Parathyroid adenoma (tissue), 2 donors: ENCODE data around the gene ARMH3.

Source experiments
- H2AFZ ChIP-seq: fragments of 300-600 bp; sonication (generic); one replicate; pipeline ENCODE4 v1.7.0; 2017; ENCODE audit warnings: antibody characterized with exemption, mild to moderate bottlenecking
- H3K27ac ChIP-seq: fragments of 300-600 bp; sonication (generic); one replicate; pipeline ENCODE4 v1.7.0; 2017
- H3K27me3 ChIP-seq: fragments of 300-600 bp; sonication (generic); one replicate; pipeline ENCODE4 v1.7.0; 2017; ENCODE audit warnings: low read length; ENCODE audit not compliant: control insufficient read depth, insufficient read depth
- H3K36me3 ChIP-seq: fragments of 300-600 bp; sonication (generic); one replicate; pipeline ENCODE4 v1.7.0; 2017; ENCODE audit warnings: low read length; ENCODE audit not compliant: control insufficient read depth, insufficient read depth
- H3K4me1 ChIP-seq: fragments of 300-600 bp; sonication (generic); one replicate; pipeline ENCODE4 v1.7.0; 2017; ENCODE audit warnings: control low read depth
- H3K4me2 ChIP-seq: fragments of 300-600 bp; sonication (generic); one replicate; pipeline ENCODE4 v1.7.0; 2017; ENCODE audit warnings: low read length
- H3K4me3 ChIP-seq: fragments of 300-600 bp; sonication (generic); one replicate; pipeline ENCODE4 v1.7.0; 2017; ENCODE audit warnings: low read depth, low read length
- H3K79me2 ChIP-seq: fragments of 300-600 bp; sonication (generic); one replicate; pipeline ENCODE4 v1.7.0; 2017; ENCODE audit warnings: control low read depth
- H3K9ac ChIP-seq: fragments of 300-600 bp; sonication (generic); one replicate; pipeline ENCODE4 v1.7.0; 2017; ENCODE audit warnings: mild to moderate bottlenecking
- H3K9me3 ChIP-seq: fragments of 300-600 bp; sonication (generic); one replicate; pipeline ENCODE4 v1.7.0; 2017; ENCODE audit warnings: low read length; ENCODE audit not compliant: control insufficient read depth
- TF ChIP-seq, protein P1 (sequence below): fragments of 300-600 bp; sonication (generic); IDR thresholded peaks from one replicate; pipeline ENCODE4 v1.7.0; 2017; ENCODE audit warnings: antibody characterized with exemption, mild to moderate bottlenecking
- donor health status: primary hyperparathyroidism.

Gene ARMH3

DNA sequence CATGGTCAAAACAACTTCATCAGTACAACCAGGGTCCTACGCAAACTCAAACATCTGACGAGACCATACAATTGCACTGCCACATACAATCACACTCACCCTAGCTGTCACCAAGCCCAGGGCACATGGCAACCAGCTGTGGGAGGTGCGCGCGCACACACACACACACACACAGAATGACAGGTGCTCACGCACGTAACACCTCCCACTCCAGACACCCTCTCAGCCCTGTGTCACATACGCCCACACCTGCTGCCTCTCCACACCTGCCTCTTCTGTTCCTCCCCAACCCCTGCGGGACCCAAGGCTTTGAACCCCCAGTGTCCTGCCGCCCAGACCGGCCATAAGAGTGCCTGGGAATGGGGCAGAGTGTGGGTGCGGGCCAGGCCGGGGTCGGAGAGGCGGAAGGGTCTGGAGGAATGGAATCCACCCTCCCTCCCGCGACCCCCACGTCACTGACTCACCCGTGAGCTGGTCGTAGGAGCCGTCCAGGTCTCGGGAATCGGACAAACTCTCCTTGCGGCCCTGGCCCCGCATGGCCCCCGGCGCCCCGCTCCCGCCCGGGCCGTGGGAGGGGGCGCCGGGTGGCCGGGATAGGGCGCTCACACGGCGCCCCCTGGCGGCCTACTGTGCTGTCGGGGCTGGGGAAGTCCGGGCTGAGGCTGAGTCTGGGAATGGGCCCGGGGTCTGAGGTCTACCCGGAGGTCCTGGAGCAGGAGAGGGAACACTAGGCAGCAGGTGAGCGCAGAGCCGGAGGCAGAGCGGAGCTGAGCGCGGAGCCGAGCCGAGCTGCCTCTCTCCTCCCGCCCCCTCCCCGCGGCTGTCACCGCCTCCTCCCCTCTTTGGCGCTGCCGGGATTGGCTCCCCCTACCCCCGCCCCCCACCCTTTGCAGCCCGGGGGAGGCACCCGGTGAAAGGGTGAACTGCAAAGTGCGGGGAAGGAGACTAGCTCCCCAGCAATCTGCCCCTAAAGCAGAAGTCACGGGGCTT is 212.6 kb downstream of the ARMH3 start, which contains the start of gene KCNIP2:
TSS of gene KCNIP2 (minus strand) at position 769 of the 990 bp plus-strand sequence. CDS start at position 537, 232 bp downstream.
- Histone ChIP-seq H3K4me3 (no peak within 1 kb of the TSS), H3K79me2 (no peaks in the 10 kb centered on the region), H2AFZ (peak within 1 kb of the TSS; percentile 59), H3K4me2 (no peak within 1 kb of the TSS), H3K4me1 (peaks cover 5% of the 10 kb centered on the region), H3K9me3 (no peaks in the 10 kb centered on the region), H3K27me3 (no peaks in the 10 kb centered on the region), H3K36me3 (no peaks in the 10 kb centered on the region), H3K9ac (no peak within 1 kb of the TSS), H3K27ac (no peak within 1 kb of the TSS)
- TF ChIP-seq, protein P1, sequence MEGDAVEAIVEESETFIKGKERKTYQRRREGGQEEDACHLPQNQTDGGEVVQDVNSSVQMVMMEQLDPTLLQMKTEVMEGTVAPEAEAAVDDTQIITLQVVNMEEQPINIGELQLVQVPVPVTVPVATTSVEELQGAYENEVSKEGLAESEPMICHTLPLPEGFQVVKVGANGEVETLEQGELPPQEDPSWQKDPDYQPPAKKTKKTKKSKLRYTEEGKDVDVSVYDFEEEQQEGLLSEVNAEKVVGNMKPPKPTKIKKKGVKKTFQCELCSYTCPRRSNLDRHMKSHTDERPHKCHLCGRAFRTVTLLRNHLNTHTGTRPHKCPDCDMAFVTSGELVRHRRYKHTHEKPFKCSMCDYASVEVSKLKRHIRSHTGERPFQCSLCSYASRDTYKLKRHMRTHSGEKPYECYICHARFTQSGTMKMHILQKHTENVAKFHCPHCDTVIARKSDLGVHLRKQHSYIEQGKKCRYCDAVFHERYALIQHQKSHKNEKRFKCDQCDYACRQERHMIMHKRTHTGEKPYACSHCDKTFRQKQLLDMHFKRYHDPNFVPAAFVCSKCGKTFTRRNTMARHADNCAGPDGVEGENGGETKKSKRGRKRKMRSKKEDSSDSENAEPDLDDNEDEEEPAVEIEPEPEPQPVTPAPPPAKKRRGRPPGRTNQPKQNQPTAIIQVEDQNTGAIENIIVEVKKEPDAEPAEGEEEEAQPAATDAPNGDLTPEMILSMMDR: peak; percentile 59

GRCh38 chr10:101841826-101842225 is 214.1 kb downstream of the ARMH3 start:
- no peak overlapping the region for H3K27ac ChIP-seq
- no peaks in the 10 kb centered on the region for H3K36me3 ChIP-seq
- no peaks in the 10 kb centered on the region for H3K9me3 ChIP-seq
- peaks cover 5% of the 10 kb centered on the region for H3K4me1 ChIP-seq
- no peak overlapping the region for H2AFZ ChIP-seq
- no peaks in the 10 kb centered on the region for H3K79me2 ChIP-seq
- no peaks in the 10 kb centered on the region for H3K27me3 ChIP-seq
- H3K4me3 ChIP-seq: no peak overlapping the region
- H3K4me2 ChIP-seq: no peak overlapping the region
- TF ChIP-seq, protein P1: no peak
- H3K9ac ChIP-seq: no peak overlapping the region

- H3K9me3 ChIP-seq: no peaks in the 10 kb centered on the region
- TF ChIP-seq, protein P1: peak; percentile 97
- H2AFZ ChIP-seq: peak overlapping the region; percentile 48
- H3K4me2 ChIP-seq: peak overlapping the region; percentile 68
- H3K9ac ChIP-seq: no peak overlapping the region
- H3K79me2 ChIP-seq: no peaks in the 10 kb centered on the region
- H3K4me1 ChIP-seq: peaks cover 5% of the 10 kb centered on the region
- no peaks in the 10 kb centered on the region for H3K27me3 ChIP-seq
- no peak overlapping the region for H3K4me3 ChIP-seq
- H3K27ac ChIP-seq: no peak overlapping the region
- no peaks in the 10 kb centered on the region for H3K36me3 ChIP-seq
These were observed 215.1 kb downstream of the ARMH3 start for GRCh38 chr10:101840741-101841453.

GRCh38 chr10:101840102-101840684 is 215.8 kb downstream of the ARMH3 start:
- Histone ChIP-seq H3K9ac (no peak overlapping the region), H3K36me3 (no peaks in the 10 kb centered on the region), H3K9me3 (no peaks in the 10 kb centered on the region), H3K4me3 (no peak overlapping the region), H3K4me1 (peaks cover 5% of the 10 kb centered on the region), H3K27ac (no peak overlapping the region), H3K79me2 (no peaks in the 10 kb centered on the region), H3K27me3 (no peaks in the 10 kb centered on the region), H2AFZ (peak overlapping the region; percentile 48), H3K4me2 (peak overlapping the region; percentile 68)
- TF ChIP-seq, protein P1: no peak
